AG09319 (cell line): ENCODE measurements around the gene RMND5A.
A peak's percentile ranks its signal among the peaks of the same experiment; 100 is the strongest.

Source experiments
- DNase-seq: peaks from one replicate; pipeline ENCODE4 v3.0.0-alpha.2; 2010; ENCODE audit warnings: low read depth; ENCODE audit errors: extremely low read depth
- CTCF ChIP-seq: IDR thresholded peaks from 2 replicates; pipeline ENCODE4 v1.5.1; 2011; ENCODE audit warnings: low read depth, mild to moderate bottlenecking, inconsistent platforms, low read length, moderate library complexity

RMND5A gene

GRCh38 chr2:86806059-86806857 lies 86.2 kb downstream of the RMND5A start:
- TF ChIP-seq CTCF: no peak
- no peak for DNase-seq

GRCh38 chr2:86807133-86807467 lies 87.0 kb downstream of the RMND5A start:
- no peak for TF ChIP-seq CTCF
- no peak for DNase-seq

- no peak for DNase-seq
- no peak for TF ChIP-seq CTCF
Observed at GRCh38 chr2:86807468-86808275, 87.6 kb downstream of the RMND5A start.

- DNase-seq: peak; percentile 19
- peak; percentile 84 for TF ChIP-seq CTCF
Observed at GRCh38 chr2:86808315-86809161, 88.4 kb downstream of the RMND5A start.

GRCh38 chr2:86809481-86810121 lies 89.5 kb downstream of the RMND5A start:
- no peak for DNase-seq
- no peak for TF ChIP-seq CTCF

- TF ChIP-seq CTCF: no peak
- no peak for DNase-seq
Observed at GRCh38 chr2:86815611-86816010, 95.5 kb downstream of the RMND5A start.
